SK-N-SH (cell line): Measurements from ENCODE around the gene COMMD8. TPM values are rescaled to one million over a fixed set of nuclear protein-coding genes. Genes with fewer than 3 reads are reported as not detected.

Experiments
- CTCF ChIA-PET: fragments of 300-600, 350-600 bp; formaldehyde crosslinking; extraction: SDS; loops from one replicate; lab custom pipeline; 2021; lab: Yijun Ruan, JAX
- POLR2A ChIA-PET: fragments of 350-600 bp; sonication (Branson Sonifier 250); formaldehyde crosslinking; extraction: SDS; loops from one replicate; lab custom pipeline; 2020; ENCODE audit warnings: antibody characterized with exemption, inconsistent platforms; lab: Yijun Ruan, JAX
- DNase-seq: peaks from one replicate; pipeline ENCODE4 v3.0.0; 2012
- H2AFZ ChIP-seq: fragments of 200-600 bp; sonication (generic); 2 replicates; pipeline ENCODE4 v1.8.1; 2016; ENCODE audit warnings: antibody characterized with exemption, mild to moderate bottlenecking, low read depth
- H3F3A ChIP-seq: fragments of 200-600 bp; sonication (generic); replicated peaks from 2 replicates; pipeline ENCODE3; 2016; ENCODE audit warnings: antibody characterized with exemption, mild to moderate bottlenecking; ENCODE audit not compliant: insufficient read depth
- H3K27ac ChIP-seq, 2 experiments: fragments of 200-500 bp in 1 of 2; fragments of 200-600 bp in 1 of 2; sonication (Bioruptor generic) in 1 of 2; sonication (generic), shearing (Covaris generic) in 1 of 2; 2 replicates each; pipeline versions ENCODE4 v1.5.1 to v1.6.1; 2014 to 2016; ENCODE audit warnings: low read depth in 2 of 2, inconsistent platforms in 1 of 2, low read length in 1 of 2, mild to moderate bottlenecking in 1 of 2, mixed read lengths in 1 of 2
- H3K27me3 ChIP-seq: fragments of 200-600 bp; sonication (generic), shearing (Covaris generic); 2 replicates; pipeline ENCODE4 v1.6.1; 2016; ENCODE audit warnings: mixed run types; ENCODE audit not compliant: insufficient read depth
- H3K36me3 ChIP-seq, 2 experiments: fragments of 200-500 bp in 1 of 2; fragments of 200-600 bp in 1 of 2; sonication (Bioruptor generic) in 1 of 2; sonication (generic) in 1 of 2; replicated peaks in 1 of 2; 2 replicates each; pipeline versions ENCODE3 to v1.5.1; 2014 to 2016; ENCODE audit warnings: low read length in 1 of 2, mild to moderate bottlenecking in 1 of 2; ENCODE audit not compliant: insufficient read depth in 2 of 2, control insufficient read depth in 1 of 2
- H3K4me1 ChIP-seq, 2 experiments: fragments of 200-500 bp in 1 of 2; fragments of 200-600 bp in 1 of 2; sonication (Bioruptor generic) in 1 of 2; sonication (generic), shearing (Covaris generic) in 1 of 2; 2 replicates each; pipeline versions ENCODE4 v1.5.1 to v1.6.1; 2014 to 2016; ENCODE audit warnings: low read depth in 1 of 2, low read length in 1 of 2, mixed run types in 1 of 2; ENCODE audit not compliant: insufficient read depth in 2 of 2, control insufficient read depth in 1 of 2
- H3K4me2 ChIP-seq: fragments of 200-600 bp; sonication (generic), shearing (Covaris generic); 2 replicates; pipeline ENCODE4 v1.6.1; 2017; ENCODE audit warnings: mixed run types
- H3K4me3 ChIP-seq, 2 experiments: fragments of 200-500 bp in 1 of 2; fragments of 200-600 bp in 1 of 2; sonication (Bioruptor generic) in 1 of 2; sonication (generic), shearing (Covaris generic) in 1 of 2; 2 replicates each; pipeline versions ENCODE4 v1.5.1 to v1.8.1; 2014 to 2016; ENCODE audit warnings: low read depth in 2 of 2, inconsistent platforms in 1 of 2, low read length in 1 of 2, mild to moderate bottlenecking in 1 of 2, mixed read lengths in 1 of 2, moderate library complexity in 1 of 2
- H3K79me2 ChIP-seq: fragments of 200-600 bp; sonication (generic); 2 replicates; pipeline ENCODE4 v1.8.1; 2017; ENCODE audit warnings: mild to moderate bottlenecking; ENCODE audit not compliant: insufficient read depth
- H3K9ac ChIP-seq: fragments of 200-600 bp; sonication (generic); 2 replicates; pipeline ENCODE4 v1.6.1; 2017; ENCODE audit warnings: mixed run types
- H3K9me2 ChIP-seq: fragments of 200-600 bp; sonication (generic); 2 replicates; pipeline ENCODE4 v1.6.1; 2017; ENCODE audit warnings: mixed run types
- H3K9me3 ChIP-seq: fragments of 200-600 bp; sonication (generic); 2 replicates; pipeline ENCODE4 v1.6.1; 2017; ENCODE audit warnings: mixed run types, mild to moderate bottlenecking, moderate library complexity
- H4K20me1 ChIP-seq: fragments of 200-600 bp; sonication (generic); 2 replicates; pipeline ENCODE4 v1.6.1; 2017; ENCODE audit warnings: mild to moderate bottlenecking, mixed run types; ENCODE audit not compliant: insufficient read depth
- CTCF ChIP-seq: fragments of 200-600 bp; sonication (generic); IDR thresholded peaks from 2 replicates; pipeline ENCODE4 v1.6.1; 2017; ENCODE audit warnings: antibody characterized with exemption, mild to moderate bottlenecking, moderate library complexity
- FOSL2 ChIP-seq: IDR thresholded peaks from 2 replicates; pipeline ENCODE4 v1.4.0; 2012; ENCODE audit warnings: low read depth, mild to moderate bottlenecking, moderate library complexity, borderline replicate concordance
- FOXJ3 ChIP-seq: sonication (generic); formaldehyde crosslinking; IDR thresholded peaks from 2 replicates; pipeline ENCODE4 v1.5.1; 2020; ENCODE audit warnings: mild to moderate bottlenecking, missing genetic modification reagents
- FOXM1 ChIP-seq: IDR thresholded peaks from 2 replicates; pipeline ENCODE4 v1.4.0; 2012; ENCODE audit warnings: low read depth, mild to moderate bottlenecking
- IRF3 ChIP-seq: fragments of 150-350 bp; IDR thresholded peaks from 2 replicates; pipeline ENCODE4 v1.6.1; 2016; ENCODE audit warnings: mild to moderate bottlenecking, low read depth, low read length
- MAX ChIP-seq: IDR thresholded peaks from 2 replicates; pipeline ENCODE4 v1.4.0; 2012; ENCODE audit warnings: low read depth
- MXI1 ChIP-seq: IDR thresholded peaks from 2 replicates; pipeline ENCODE4 v1.6.1; 2012; ENCODE audit warnings: mild to moderate bottlenecking, low read depth, low read length, improper control_type of control experiment
- NFIC ChIP-seq: IDR thresholded peaks from 2 replicates; pipeline ENCODE4 v1.4.0; 2012; ENCODE audit warnings: borderline replicate concordance
- NRF1 ChIP-seq: IDR thresholded peaks from 2 replicates; pipeline ENCODE4 v1.6.1; 2012; ENCODE audit warnings: low read depth, mild to moderate bottlenecking, low read length
- POLR2AphosphoS5 ChIP-seq: IDR thresholded peaks from 2 replicates; pipeline ENCODE4 v1.6.1; 2012; ENCODE audit warnings: low read depth, low read length
- RAD21 ChIP-seq: IDR thresholded peaks from 2 replicates; pipeline ENCODE4 v1.6.1; 2012; ENCODE audit warnings: mild to moderate bottlenecking, low read length
- RCOR1 ChIP-seq: fragments of 150-350 bp; IDR thresholded peaks from 2 replicates; pipeline ENCODE4 v1.6.1; 2017; ENCODE audit warnings: antibody characterized with exemption, low read length
- SMC3 ChIP-seq: IDR thresholded peaks from 2 replicates; pipeline ENCODE4 v1.6.1; 2012; ENCODE audit warnings: low read depth, low read length, improper control_type of control experiment
- TAF1 ChIP-seq: IDR thresholded peaks from 2 replicates; pipeline ENCODE4 v1.6.1; 2012; ENCODE audit warnings: low read depth, mild to moderate bottlenecking, low read length, moderate library complexity, borderline replicate concordance
- TCF12 ChIP-seq: IDR thresholded peaks from 2 replicates; pipeline ENCODE4 v1.4.0; 2012
- USF2 ChIP-seq: fragments of 150-350 bp; IDR thresholded peaks from 2 replicates; pipeline ENCODE4 v1.6.1; 2017; ENCODE audit warnings: antibody characterized with exemption, low read length, low read depth, borderline replicate concordance
- YY1 ChIP-seq: IDR thresholded peaks from 2 replicates; pipeline ENCODE4 v1.4.0; 2012; ENCODE audit warnings: low read depth, mild to moderate bottlenecking
- ZBTB33 ChIP-seq: IDR thresholded peaks from 2 replicates; pipeline ENCODE4 v1.4.0; 2012; ENCODE audit warnings: low read depth, borderline replicate concordance
- WGBS: methylation state at CpG from one replicate; pipeline ENCODE4 v1.1.6; 2017; ENCODE audit warnings: low lambda C conversion rate; 5-methylcytosine and 5-hydroxymethylcytosine counted together
- polyA plus RNA-seq, 3 experiments: library from polyadenylated mRNA; depleted of rRNA; stranded (reverse); fragments of >200 nt; gene quantifications; 2 replicates each; pipeline ENCODE4 v1.2.3, GENCODE V29; 2012

The COMMD8 gene
- polyA plus RNA-seq, 1 of the 3 experiments (the other 2 are of a cell fraction) = 7.0 TPM

GRCh38 chr4:47494124-47494430 is 30.6 kb upstream of the COMMD8 start:
- H3K4me3 ChIP-seq = no peak overlapping the region
- no peak overlapping the region for H3K27ac ChIP-seq
- H3K4me2 ChIP-seq = no peak overlapping the region
- H4K20me1 ChIP-seq = no peaks in the 10 kb centered on the region
- no peaks in the 10 kb centered on the region for H3K9me3 ChIP-seq
- POLR2A ChIA-PET = no interaction called here
- no peak overlapping the region for H2AFZ ChIP-seq
- no peak overlapping the region for H3K9ac ChIP-seq
- CTCF ChIA-PET = interaction anchor here (0.6 kb wide), 1 partner anchor 70 kb away, joined by 3 read pairs; no protein-coding TSS in a partner anchor
- peaks cover 31% of the 10 kb centered on the region for H3K79me2 ChIP-seq
- 71% methylated on average over 4 of the region's 4 CpGs for WGBS
- DNase-seq = no peak
- no peaks in the 10 kb centered on the region for H3K9me2 ChIP-seq
- TF ChIP-seq CTCF = no peak
- peaks cover 5 to 8% of the 10 kb centered on the region in 2 experiments for H3K36me3 ChIP-seq
- H3F3A ChIP-seq = no peaks in the 10 kb centered on the region
- H3K4me1 ChIP-seq = peaks cover 4 to 6% of the 10 kb centered on the region in 2 experiments; a peak in 3 of 4 replicates
- no peaks in the 10 kb centered on the region for H3K27me3 ChIP-seq

- Histone ChIP-seq H3K79me2 (peaks cover 37% of the 10 kb centered on the region), H3K4me3 (no peak overlapping the region), H3K27ac (no peak overlapping the region), H4K20me1 (no peaks in the 10 kb centered on the region), H3K27me3 (no peaks in the 10 kb centered on the region), H3K36me3 (peaks cover 5 to 12% of the 10 kb centered on the region in 2 experiments), H3K9me2 (no peaks in the 10 kb centered on the region), H3F3A (peaks cover 3% of the 10 kb centered on the region), H3K4me1 (peaks cover 4 to 6% of the 10 kb centered on the region in 2 experiments; a peak in 3 of 4 replicates), H3K4me2 (no peak overlapping the region), H3K9me3 (no peaks in the 10 kb centered on the region), H2AFZ (no peak overlapping the region), H3K9ac (no peak overlapping the region)
- CTCF ChIA-PET = interaction anchor here (0.6 to 0.9 kb wide), 2 partner anchors 70 to 79 kb away, joined by 3 read pairs; no protein-coding TSS in a partner anchor
- WGBS = 90% methylated on average over 3 of the region's 3 CpGs
- no peak for DNase-seq
- POLR2A ChIA-PET = no interaction called here
- no peak for TF ChIP-seq TCF12
- TF ChIP-seq NFIC = no peak
- no peak for TF ChIP-seq YY1
- TF ChIP-seq SMC3 = no peak
- TF ChIP-seq MXI1 = no peak
- TF ChIP-seq FOXJ3 (CRISPR knock-in tag) = no peak
- TF ChIP-seq CTCF = no peak
- no peak for TF ChIP-seq IRF3
- no peak for TF ChIP-seq POLR2AphosphoS5
- no peak for TF ChIP-seq TAF1
- TF ChIP-seq NRF1 = no peak
- TF ChIP-seq FOSL2 = no peak
- TF ChIP-seq RAD21 = no peak
- TF ChIP-seq USF2 = no peak
- TF ChIP-seq FOXM1 = no peak
- no peak for TF ChIP-seq MAX
- no peak for TF ChIP-seq RCOR1
- no peak for TF ChIP-seq ZBTB33
These were observed 30.0 kb upstream of the COMMD8 start for GRCh38 chr4:47493238-47494123.
